KMS-11 (cell line): Measurements from ENCODE around the gene MVK.

ENCODE experiments used
- H2AFZ ChIP-seq: fragments of 200-600 bp; sonication (generic); 2 replicates; pipeline ENCODE4 v1.6.1; 2016; ENCODE audit warnings: antibody characterized with exemption, mixed run types, low read depth
- H3K27ac ChIP-seq: fragments of 200-600 bp; sonication (generic); 2 replicates; pipeline ENCODE4 v1.6.1; 2016; ENCODE audit warnings: mild to moderate bottlenecking, mixed run types
- H3K27me3 ChIP-seq: fragments of 200-600 bp; sonication (generic); 2 replicates; pipeline ENCODE4 v1.6.1; 2017; ENCODE audit warnings: mild to moderate bottlenecking, low read depth, mixed run types, moderate library complexity; ENCODE audit not compliant: insufficient read depth
- H3K36me3 ChIP-seq: fragments of 200-600 bp; sonication (generic); 2 replicates; pipeline ENCODE4 v1.6.1; 2017; ENCODE audit warnings: mild to moderate bottlenecking, mixed run types; ENCODE audit not compliant: insufficient read depth
- H3K4me1 ChIP-seq: fragments of 200-600 bp; sonication (generic); 2 replicates; pipeline ENCODE4 v1.6.1; 2016; ENCODE audit warnings: mild to moderate bottlenecking, low read depth, mixed run types; ENCODE audit not compliant: poor library complexity, severe bottlenecking
- H3K4me2 ChIP-seq: fragments of 200-600 bp; sonication (generic); 2 replicates; pipeline ENCODE4 v1.7.0; 2016; ENCODE audit warnings: mild to moderate bottlenecking, mixed run types
- H3K4me3 ChIP-seq: fragments of 200-600 bp; sonication (generic); IDR thresholded peaks from 2 replicates; pipeline ENCODE4 v1.6.1; 2017; ENCODE audit warnings: low read depth, low read length, mixed read lengths; ENCODE audit not compliant: insufficient read depth
- H3K79me2 ChIP-seq: fragments of 200-600 bp; sonication (generic); 2 replicates; pipeline ENCODE4 v1.6.1; 2016; ENCODE audit warnings: low read depth, mixed run types; ENCODE audit not compliant: insufficient read depth
- H3K9ac ChIP-seq: fragments of 200-600 bp; sonication (generic); 2 replicates; pipeline ENCODE4 v1.6.1; 2016; ENCODE audit warnings: mild to moderate bottlenecking, mixed run types
- H4K20me1 ChIP-seq: fragments of 200-600 bp; sonication (generic); 2 replicates; pipeline ENCODE4 v1.6.1; 2016; ENCODE audit warnings: mild to moderate bottlenecking, mixed run types; ENCODE audit not compliant: insufficient read depth
- TF ChIP-seq, protein P1 (sequence below): fragments of 200-600 bp; sonication (generic); conservative IDR thresholded peaks from 2 replicates; pipeline ENCODE4 v1.6.1; 2017; ENCODE audit warnings: low read depth, mild to moderate bottlenecking, antibody characterized with exemption, low read length, moderate library complexity, mixed read lengths

MVK gene

DNA sequence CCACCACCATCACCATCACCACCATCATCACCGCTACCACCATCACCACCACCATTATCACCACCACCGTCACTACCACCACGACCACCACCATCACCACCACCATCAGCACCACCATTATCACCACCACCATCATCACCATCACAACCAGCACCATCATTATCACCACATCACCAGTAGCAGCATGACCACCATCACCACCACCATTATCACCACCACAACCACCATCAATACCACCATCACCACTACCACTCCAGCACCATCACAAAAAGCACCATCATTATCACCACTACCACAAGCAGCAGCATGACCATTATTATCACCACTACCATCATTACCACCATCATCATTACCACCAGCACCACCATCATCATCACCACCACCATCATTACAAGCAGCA, 62.1 kb downstream of the MVK start:
- H3K36me3 ChIP-seq = no peaks in the 10 kb centered on the region
- H3K4me1 ChIP-seq = no peaks in the 10 kb centered on the region
- H3K27me3 ChIP-seq = no peaks in the 10 kb centered on the region
- no peaks in the 10 kb centered on the region for H3K79me2 ChIP-seq
- no peak overlapping the region for H3K4me3 ChIP-seq
- no peak overlapping the region for H3K27ac ChIP-seq
- H2AFZ ChIP-seq = no peak overlapping the region
- H3K4me2 ChIP-seq = no peak overlapping the region
- no peaks in the 10 kb centered on the region for H4K20me1 ChIP-seq
- TF ChIP-seq, protein P1, sequence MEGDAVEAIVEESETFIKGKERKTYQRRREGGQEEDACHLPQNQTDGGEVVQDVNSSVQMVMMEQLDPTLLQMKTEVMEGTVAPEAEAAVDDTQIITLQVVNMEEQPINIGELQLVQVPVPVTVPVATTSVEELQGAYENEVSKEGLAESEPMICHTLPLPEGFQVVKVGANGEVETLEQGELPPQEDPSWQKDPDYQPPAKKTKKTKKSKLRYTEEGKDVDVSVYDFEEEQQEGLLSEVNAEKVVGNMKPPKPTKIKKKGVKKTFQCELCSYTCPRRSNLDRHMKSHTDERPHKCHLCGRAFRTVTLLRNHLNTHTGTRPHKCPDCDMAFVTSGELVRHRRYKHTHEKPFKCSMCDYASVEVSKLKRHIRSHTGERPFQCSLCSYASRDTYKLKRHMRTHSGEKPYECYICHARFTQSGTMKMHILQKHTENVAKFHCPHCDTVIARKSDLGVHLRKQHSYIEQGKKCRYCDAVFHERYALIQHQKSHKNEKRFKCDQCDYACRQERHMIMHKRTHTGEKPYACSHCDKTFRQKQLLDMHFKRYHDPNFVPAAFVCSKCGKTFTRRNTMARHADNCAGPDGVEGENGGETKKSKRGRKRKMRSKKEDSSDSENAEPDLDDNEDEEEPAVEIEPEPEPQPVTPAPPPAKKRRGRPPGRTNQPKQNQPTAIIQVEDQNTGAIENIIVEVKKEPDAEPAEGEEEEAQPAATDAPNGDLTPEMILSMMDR = no peak
- H3K9ac ChIP-seq = no peak overlapping the region

DNA sequence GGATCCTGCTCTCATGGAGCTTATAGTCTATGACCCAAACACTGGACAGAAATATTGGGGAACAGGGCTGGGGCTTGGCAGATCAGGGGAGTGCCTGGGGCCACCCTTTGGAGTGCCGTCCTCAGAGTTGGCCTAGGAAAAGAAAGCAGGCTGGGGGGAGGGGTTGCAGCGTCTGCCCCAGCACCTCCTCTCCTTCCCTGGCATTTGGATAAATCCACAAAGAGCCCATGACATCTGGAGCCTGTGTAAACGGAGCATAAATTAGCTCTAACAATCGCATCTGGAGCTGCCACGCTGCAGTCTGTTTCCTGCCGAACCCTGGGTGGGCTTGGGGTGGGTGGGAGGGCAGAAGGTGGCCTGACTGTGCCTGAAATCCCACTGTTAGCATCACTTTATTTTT, 63.8 kb downstream of the MVK start:
- no peak overlapping the region for H3K4me3 ChIP-seq
- no peak overlapping the region for H3K27ac ChIP-seq
- H4K20me1 ChIP-seq = no peaks in the 10 kb centered on the region
- H3K27me3 ChIP-seq = no peaks in the 10 kb centered on the region
- H3K4me1 ChIP-seq = no peaks in the 10 kb centered on the region
- no peaks in the 10 kb centered on the region for H3K36me3 ChIP-seq
- H2AFZ ChIP-seq = no peak overlapping the region
- H3K9ac ChIP-seq = no peak overlapping the region
- H3K79me2 ChIP-seq = no peaks in the 10 kb centered on the region
- TF ChIP-seq, protein P1 = no peak
- H3K4me2 ChIP-seq = no peak overlapping the region

DNA sequence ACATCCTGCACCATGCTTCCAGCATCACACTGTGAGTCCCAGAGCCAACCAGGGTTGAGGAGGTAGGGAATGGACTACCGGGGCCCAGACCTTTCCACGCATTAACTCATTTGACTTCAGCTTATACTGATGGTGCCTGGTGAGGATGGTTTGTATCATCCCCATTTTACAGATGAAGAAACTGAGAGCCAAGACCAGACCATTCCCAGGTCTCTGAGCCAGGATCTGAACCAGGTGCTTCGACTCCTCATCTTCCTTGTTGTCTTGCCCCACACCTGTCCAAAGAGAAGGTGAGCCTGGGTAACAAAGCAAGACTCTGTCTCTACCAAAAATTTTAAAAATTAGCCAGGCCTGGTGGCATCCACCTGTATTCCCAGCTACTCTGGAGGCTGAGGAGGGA, 64.4 kb downstream of the MVK start:
- H3K36me3 ChIP-seq = no peaks in the 10 kb centered on the region
- H3K9ac ChIP-seq = no peak overlapping the region
- no peaks in the 10 kb centered on the region for H4K20me1 ChIP-seq
- H2AFZ ChIP-seq = no peak overlapping the region
- H3K79me2 ChIP-seq = no peaks in the 10 kb centered on the region
- no peak overlapping the region for H3K4me3 ChIP-seq
- H3K27me3 ChIP-seq = no peaks in the 10 kb centered on the region
- TF ChIP-seq, protein P1 = no peak
- no peaks in the 10 kb centered on the region for H3K4me1 ChIP-seq
- H3K4me2 ChIP-seq = no peak overlapping the region
- H3K27ac ChIP-seq = no peak overlapping the region

DNA sequence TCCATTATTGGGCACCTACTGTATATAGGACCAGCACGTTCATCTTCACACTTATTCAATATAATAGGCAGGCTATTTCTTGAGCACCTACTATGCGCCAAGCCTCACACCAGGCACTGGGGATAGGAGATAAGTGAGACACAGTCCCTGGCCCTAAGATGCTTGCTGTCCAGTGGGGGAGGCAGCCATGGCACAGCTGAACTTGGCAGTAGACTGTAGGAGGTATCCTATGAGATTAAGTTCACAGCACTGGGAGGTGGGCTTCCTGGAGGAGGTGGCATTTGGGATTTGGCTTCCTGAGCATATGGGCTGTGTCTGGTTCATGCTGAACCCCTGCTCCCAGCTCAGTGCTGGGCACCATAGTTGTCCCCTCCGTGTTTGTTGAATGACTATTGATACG, 65.1 kb downstream of the MVK start:
- no peaks in the 10 kb centered on the region for H3K4me1 ChIP-seq
- no peaks in the 10 kb centered on the region for H4K20me1 ChIP-seq
- H3K9ac ChIP-seq = no peak overlapping the region
- no peaks in the 10 kb centered on the region for H3K27me3 ChIP-seq
- H3K4me2 ChIP-seq = no peak overlapping the region
- H3K79me2 ChIP-seq = no peaks in the 10 kb centered on the region
- TF ChIP-seq, protein P1 = no peak
- H2AFZ ChIP-seq = no peak overlapping the region
- no peak overlapping the region for H3K4me3 ChIP-seq
- no peaks in the 10 kb centered on the region for H3K36me3 ChIP-seq
- H3K27ac ChIP-seq = no peak overlapping the region
